HG03565 (cell line): Measurements from ENCODE around the gene TBXAS1.

Source experiments
- ATAC-seq: cut with Tn5 transposase; IDR thresholded peaks from one replicate; pipeline ENCODE4 v1.9.1; 2021; ENCODE audit warnings: mild to moderate bottlenecking, moderate library complexity; ENCODE audit not compliant: unreplicated experiment

The TBXAS1 gene

GRCh38 chr7:139942636-139943035 is 113.6 kb downstream of the TBXAS1 start:
- ATAC-seq = no peak

DNA sequence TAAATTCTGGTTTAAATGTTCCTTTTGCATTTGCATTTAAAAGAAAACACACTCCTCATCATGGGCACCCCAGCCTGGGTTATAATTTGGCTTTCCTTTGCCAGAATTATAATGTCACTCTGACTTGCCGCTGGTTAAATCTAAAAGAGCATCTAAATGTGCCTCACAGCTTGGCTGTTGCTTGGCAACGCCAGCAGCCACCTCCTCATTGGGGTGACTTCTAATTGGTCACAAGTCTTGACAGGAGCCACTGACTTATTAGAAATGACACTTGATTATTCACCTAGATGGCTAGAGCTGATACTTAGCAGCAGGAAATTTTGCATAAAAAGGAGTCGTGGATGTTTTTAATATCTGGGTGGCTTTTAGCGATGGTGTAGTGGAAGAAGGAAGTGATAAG is 114.3 kb downstream of the TBXAS1 start:
- no peak for ATAC-seq

DNA sequence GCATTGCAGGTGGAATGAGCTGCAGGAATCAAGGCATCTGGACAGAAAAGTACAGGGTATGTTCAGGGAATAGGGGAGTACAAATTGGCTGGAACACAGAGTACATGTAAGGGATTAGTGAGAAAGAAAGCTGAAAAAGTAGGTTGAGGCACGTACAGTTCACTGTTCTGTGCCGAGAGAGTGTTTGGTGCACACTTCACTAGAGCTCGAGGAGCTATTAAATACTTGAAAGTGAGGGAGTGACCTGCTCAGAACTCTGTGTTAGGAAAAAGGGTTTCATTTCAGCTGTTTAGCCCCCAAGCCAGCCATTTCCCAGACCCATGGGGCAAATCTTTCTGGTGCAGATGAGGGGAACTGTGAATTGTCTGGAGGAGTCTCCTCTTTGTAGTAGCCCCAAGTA is 115.2 kb downstream of the TBXAS1 start:
- ATAC-seq = no peak

DNA sequence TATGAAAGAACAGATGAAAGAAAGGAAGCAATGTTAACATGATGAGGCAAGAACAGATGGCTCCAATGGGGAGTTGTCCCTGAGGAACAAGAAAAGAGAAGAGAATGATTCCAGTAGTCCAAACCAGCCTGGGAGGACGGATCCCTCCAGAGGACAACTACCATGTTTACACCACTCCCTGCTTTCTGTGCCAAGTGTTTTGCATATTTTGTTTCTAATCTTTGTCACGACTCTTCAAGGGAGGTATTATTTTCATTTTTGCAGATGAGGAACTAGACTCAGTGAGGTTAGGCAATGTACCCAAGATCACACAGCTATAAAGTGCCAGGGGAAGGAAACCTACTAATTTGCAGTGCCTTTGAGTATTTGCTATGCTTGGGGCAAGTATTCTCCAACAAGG is 117.5 kb downstream of the TBXAS1 start:
- ATAC-seq = no peak

- ATAC-seq = no peak
Measured at GRCh38 chr7:139947021-139947420, 118.0 kb downstream of the TBXAS1 start.

- ATAC-seq = no peak
Measured at GRCh38 chr7:139948167-139948566, 119.1 kb downstream of the TBXAS1 start.

DNA sequence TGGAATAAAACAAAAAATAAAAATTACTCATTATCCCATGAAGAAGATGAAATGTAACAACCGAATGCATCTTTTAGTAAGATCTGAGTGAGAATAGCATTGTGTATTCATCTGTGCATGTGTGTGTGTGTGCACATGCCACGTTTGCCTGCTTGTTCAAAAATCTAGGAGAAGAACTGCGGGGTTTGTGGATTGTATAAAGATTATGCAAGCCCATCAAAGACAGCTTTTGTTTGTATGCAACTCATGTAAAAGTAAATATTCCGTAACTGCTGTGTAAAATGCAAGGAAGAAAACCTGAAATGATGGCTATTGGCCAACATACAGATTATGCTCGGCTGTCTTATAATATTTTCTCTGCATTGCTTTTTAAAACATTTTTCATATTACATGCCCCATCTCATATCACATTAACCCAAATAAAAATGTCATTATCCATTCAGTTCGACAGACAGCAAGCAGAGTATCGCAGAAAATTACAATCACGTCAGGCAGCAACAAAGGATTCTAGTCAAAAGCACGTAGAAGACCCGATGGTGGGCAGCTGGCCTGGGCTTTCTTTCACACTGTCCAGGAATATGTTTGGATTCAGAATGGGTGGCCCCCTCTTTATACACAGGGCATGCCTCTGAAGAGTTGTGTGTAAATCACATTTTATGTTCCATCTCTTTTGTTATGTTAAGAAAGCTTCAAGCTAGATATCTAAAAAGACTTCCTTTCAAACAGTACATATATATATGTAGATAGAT is 119.7 kb downstream of the TBXAS1 start:
- no peak for ATAC-seq

- no peak for ATAC-seq
Measured at GRCh38 chr7:139949629-139950028, 120.6 kb downstream of the TBXAS1 start.

DNA sequence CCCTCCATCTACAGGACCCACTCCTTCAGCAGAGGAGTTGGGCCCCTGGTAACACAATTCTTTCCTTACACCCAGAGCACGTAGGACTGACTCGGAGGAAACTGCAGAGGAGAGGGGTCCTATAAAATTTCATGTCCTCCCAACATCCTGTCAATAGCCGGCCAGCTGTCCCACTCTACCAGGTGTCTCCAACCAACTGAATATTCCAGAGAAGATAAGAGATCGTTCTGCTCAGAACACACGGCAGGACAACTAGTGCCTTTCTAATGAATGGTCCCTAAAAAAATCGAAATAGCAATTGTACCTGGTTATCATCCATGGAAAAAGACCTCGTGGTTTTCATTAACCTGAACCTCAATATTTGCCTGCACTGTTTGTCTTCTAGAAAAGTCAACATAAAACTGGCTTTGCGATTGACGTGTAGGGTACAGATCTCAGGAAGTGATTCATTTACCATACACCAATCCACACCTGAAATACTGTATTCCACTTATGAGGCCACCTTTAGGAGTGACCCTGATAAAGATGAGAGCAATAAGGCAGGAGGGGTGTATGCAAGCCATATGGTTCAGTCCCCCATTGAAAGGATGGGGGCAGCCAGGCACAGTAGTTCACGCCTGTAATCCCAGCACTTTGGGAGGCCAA is 121.9 kb downstream of the TBXAS1 start:
- no peak for ATAC-seq

DNA sequence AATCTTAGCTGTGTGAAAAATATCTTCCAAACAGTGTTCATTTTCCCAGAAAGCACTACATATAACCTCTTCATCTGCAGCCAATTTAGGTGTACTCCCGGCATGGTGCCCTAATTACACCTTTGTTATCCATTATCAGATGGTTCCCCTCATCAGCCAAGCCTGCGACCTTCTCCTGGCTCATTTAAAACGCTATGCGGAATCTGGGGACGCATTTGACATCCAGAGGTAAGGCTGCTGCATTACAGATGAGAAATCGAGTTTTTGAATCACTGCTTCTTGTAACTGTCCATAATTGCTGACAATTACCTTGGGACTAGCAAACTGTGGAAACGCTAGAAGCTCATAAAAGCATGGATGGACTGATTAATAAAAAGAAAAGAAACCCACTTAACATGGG is 124.2 kb downstream of the TBXAS1 start:
- no peak for ATAC-seq

DNA sequence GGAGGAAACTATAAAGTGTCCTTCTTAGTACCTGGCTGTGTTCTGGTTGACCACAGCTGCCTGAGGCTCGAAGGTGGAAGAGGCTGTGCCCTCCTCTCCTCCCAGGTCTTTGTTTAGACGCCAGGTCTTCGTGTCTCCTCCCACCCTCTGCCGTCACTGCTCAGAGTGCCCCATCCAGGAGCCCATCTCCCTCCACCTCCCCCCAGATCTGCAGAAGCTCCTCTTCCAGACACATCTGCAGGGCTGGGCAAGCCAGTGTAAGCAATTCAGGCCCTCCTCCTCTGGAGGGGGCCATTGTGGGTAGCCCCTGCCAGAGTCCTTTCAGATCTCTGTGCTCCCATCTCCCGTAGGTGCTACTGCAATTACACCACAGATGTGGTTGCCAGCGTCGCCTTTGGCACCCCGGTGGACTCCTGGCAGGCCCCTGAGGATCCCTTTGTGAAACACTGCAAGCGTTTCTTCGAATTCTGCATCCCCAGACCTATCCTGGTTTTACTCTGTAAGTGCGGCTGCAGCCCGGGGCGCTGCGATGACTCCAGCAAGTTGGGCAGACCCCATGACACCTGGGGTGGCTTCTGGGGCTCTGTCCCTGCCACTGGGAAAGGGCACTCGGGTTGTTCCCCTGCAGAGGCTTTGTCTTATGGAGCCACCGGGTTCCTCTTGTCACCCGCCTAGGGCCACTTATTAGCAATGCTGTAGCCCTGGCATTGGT is 126.2 kb downstream of the TBXAS1 start:
- no peak for ATAC-seq

- no peak for ATAC-seq
Measured at GRCh38 chr7:139958599-139959284, 129.7 kb downstream of the TBXAS1 start.

- no peak for ATAC-seq
Measured at GRCh38 chr7:139959285-139959628, 130.2 kb downstream of the TBXAS1 start.

- ATAC-seq = no peak
Measured at GRCh38 chr7:139959718-139960117, 130.7 kb downstream of the TBXAS1 start.

DNA sequence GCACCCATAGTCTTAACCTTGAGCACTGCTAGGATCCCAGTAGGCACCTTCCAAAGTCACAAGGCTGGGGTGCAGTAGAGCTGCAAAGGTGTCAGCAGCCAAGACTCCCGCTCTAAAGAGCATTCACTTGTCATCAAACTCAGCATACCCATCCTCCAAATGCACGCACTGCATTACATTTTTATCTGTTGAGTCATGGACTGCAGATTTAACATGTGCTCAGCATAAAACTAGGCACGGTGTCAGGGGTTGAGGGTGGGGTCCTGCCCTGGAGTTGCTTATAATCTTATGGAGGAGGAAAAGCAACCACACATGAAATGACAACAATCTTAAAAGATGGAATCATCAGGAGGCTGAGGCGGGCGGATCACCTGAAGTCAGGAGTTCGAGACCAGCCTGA is 131.1 kb downstream of the TBXAS1 start:
- no peak for ATAC-seq

- ATAC-seq = no peak
Measured at GRCh38 chr7:139965942-139966628, 137.0 kb downstream of the TBXAS1 start.

DNA sequence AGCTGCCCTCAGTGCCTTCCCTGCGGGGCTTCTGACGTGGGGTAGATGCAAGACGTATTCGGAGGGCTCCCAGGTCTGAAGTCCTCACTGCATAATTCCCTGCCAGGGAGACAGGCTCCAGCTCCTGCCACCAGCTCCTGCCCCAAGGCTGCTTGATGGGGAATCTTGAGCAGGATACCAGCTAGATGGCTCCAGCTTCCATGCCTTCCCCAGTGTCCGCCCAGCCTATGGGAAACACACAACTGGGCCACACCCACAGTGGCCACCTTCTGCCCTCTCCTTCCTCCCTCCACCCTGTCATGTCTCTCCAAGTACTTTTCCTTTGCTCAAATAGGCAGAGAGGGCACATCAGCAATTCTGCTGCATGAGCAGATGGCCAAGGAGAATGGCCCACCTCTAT is 137.9 kb downstream of the TBXAS1 start:
- ATAC-seq = no peak

GRCh38 chr7:139968931-139969330 is 139.9 kb downstream of the TBXAS1 start:
- no peak for ATAC-seq

DNA sequence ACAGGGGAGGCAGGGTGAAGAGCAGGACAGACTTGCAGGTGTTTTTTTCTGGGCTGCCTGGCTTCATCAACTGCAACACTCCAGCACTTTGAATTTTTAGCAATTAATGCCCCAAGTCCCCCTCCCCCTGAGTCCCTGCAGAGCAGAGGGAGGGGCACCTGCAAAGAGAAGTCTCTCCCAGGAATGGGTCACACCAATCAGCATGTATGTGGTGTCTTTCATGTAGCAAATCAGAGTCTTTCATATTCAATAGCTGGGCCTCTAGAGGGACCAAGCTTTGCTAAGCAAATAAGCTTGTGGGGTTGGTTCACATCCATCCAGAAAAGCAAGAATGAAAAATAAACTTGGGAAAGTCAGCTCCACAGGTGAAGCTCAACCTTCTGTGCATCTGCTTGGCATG is 143.0 kb downstream of the TBXAS1 start:
- no peak for ATAC-seq

DNA sequence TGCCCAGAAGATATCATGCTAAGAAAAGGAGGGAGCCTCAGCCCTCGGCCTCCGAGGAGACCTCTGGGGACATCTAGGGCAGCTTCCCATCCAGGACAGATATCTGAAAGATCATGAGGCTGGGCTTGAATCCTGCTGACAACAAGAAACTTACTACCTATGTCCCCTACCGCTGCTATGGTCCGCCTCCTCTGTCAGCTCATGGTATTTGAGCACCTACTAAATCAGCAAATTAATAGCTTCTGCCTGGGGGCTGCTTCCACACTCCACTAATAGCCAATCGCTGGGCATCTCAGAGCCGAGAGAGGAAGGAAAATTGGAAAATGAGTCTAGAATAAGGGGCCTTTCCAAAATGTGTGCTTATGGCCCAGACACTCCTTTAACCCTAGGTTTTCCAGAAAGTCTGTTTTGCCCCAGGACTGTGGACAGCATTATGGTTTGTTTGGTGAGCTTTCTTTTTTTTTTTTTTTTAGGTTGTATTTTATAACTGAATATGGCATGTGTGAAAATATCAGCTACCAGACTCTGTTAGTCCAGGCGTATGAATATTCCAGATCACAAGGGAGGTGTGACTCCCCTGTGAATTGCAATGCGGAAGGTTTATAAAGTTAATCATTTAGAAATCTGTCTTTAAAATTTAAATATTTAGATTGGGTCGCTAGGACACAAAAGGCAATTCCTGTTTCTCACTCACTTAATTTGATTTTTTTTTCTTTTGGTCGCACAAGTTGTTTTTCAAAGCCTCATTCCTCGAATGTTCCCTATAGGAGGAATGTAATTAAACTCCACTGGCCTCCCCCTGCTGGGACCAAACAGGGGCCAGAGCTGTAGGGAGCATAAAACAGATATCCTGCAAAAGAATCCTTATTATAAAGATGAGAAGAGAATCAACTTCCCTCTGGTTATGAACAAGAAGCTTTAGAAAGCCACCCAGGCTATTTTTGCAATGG is 144.3 kb downstream of the TBXAS1 start:
- no peak for ATAC-seq
